ENCODE measurements around the gene DEFB112.

- TF ChIP-seq FOXK2 (IDR thresholded peaks at IDR 0.05) (no peak), SP1 (IDR thresholded peaks at IDR 0.05) (no peak), BHLHE40 (IDR thresholded peaks at IDR 0.05; ENCODE audit: borderline replicate concordance) (no peak), FOXM1 (IDR thresholded peaks at IDR 0.05; ENCODE audit: borderline replicate concordance) (no peak), L3MBTL2 (conservative IDR thresholded peaks at IDR 0.05) (no peak), CTBP1 (IDR thresholded peaks at IDR 0.05; ENCODE audit: borderline replicate concordance) (no peak), SUZ12 (IDR thresholded peaks at IDR 0.05) (no peak), ELF4 (IDR thresholded peaks at IDR 0.05) (no peak), TARDBP (IDR thresholded peaks at IDR 0.05) (no peak), NFRKB (IDR thresholded peaks at IDR 0.05) (no peak)
Observed at GRCh38 chr6:50087231-50087954, 37.7 kb upstream of the DEFB112 start.

All from HEK293T (cell line).